CD1c-positive myeloid dendritic cell (primary cell): ENCODE measurements around the gene PCDHA1.

Source experiments
- DNase-seq: peaks from one replicate; pipeline ENCODE4 v3.0.0-alpha.2; 2016; ENCODE audit errors: extremely low spot score

PCDHA1 gene

DNA sequence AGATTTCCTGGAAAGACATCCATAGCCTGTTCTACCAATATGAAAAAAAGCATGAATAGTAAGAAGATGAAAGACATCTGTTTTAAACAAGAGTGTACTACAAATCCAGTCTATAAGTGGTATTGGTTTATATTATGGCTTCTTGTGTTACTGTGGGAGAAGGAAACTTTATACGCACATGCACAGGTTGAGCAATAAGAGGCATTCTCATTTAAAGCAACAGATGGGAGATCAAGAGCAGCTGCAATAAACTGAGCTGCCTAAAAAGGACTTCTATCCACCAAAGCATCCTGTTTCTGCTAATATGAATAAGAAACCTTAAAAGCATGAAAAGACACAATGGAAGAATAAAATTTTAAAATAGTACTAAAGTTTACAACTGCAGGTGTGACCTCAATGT is 256.6 kb downstream of the PCDHA1 start:
- no peak for DNase-seq

DNA sequence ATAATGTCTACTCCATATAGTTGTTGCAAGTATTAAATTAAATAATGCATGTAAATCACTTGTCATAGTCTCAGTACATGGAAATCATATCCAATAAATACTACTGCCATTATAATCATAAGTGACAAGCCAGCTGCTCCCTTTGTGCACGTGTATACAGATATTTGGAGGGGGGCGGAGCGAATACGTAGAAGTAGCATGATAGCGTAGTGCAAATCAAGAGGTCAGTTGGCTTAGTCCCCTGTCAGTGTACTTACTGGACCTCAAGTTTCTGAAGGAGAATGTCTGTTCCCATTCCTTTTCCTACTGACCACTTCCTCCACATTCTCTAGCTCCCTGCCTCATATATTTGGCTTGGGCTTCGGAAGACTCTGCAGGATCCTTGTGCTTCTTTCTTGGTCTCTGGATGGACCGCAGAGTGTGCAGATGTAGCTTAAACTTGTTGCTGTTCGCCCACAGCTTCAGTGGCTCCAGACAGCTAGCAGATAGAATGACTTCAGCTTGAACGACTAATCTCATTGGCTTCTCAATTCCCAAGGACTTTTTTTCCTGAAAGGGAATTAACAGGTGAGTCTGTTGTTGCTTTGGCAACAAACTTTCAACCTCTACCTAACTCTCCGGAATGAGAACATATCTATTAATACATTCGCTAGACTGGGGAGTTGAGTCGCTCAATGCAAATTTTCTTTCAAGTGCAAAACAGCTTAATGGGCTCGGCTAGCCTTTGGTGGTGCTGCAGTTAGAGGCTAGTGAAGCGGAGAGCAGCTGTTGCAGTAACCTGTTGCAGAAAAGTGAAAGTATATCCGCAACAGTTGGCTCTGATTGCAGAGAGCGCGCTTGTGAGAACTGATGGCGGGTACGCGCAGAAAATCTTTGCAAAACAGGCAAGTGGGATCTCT is 264.9 kb downstream of the PCDHA1 start, which contains the start of gene PCDHB1:
TSS of gene PCDHB1 (plus strand) at position 753 of the 899 bp plus-strand sequence. CDS start at position 850, 97 bp downstream.
- no peak for DNase-seq

- DNase-seq: no peak
Observed at GRCh38 chr5:141051521-141051866, 265.6 kb downstream of the PCDHA1 start.
